DOHH2 (cell line): ENCODE data around the gene PPP6R3.

Experiments
- H3F3A ChIP-seq: fragments of 200-600 bp; sonication (generic), shearing (Covaris generic); 2 replicates; pipeline ENCODE4 v1.6.0; 2016; ENCODE audit warnings: antibody characterized with exemption, mild to moderate bottlenecking; ENCODE audit not compliant: control insufficient read depth, insufficient read depth
- H3K27ac ChIP-seq: fragments of 200-600 bp; sonication (generic); 2 replicates; pipeline ENCODE4 v1.5.1; 2014; ENCODE audit warnings: low read depth, mild to moderate bottlenecking, low read length, moderate library complexity
- H3K27me3 ChIP-seq: fragments of 200-600 bp; sonication (generic); 2 replicates; pipeline ENCODE4 v1.6.1; 2014; ENCODE audit warnings: mild to moderate bottlenecking, low read length, mixed read lengths; ENCODE audit not compliant: control insufficient read depth
- H3K36me3 ChIP-seq: fragments of 200-600 bp; sonication (generic); 2 replicates; pipeline ENCODE4 v1.6.1; 2014; ENCODE audit warnings: mild to moderate bottlenecking, low read length, moderate library complexity, mixed read lengths; ENCODE audit not compliant: control insufficient read depth
- H3K4me1 ChIP-seq: fragments of 200-600 bp; sonication (generic); 2 replicates; pipeline ENCODE4 v1.6.1; 2014; ENCODE audit warnings: mild to moderate bottlenecking, low read length, mixed read lengths; ENCODE audit not compliant: control insufficient read depth
- H3K4me2 ChIP-seq: fragments of 200-600 bp; sonication (generic); 2 replicates; pipeline ENCODE4 v1.6.0; 2014; ENCODE audit warnings: mild to moderate bottlenecking, low read length, moderate library complexity
- H3K4me3 ChIP-seq: fragments of 200-600 bp; sonication (generic); 2 replicates; pipeline ENCODE4 v1.5.1; 2014; ENCODE audit warnings: mild to moderate bottlenecking, low read length, mixed read lengths
- H3K79me2 ChIP-seq: fragments of 200-600 bp; sonication (generic); 2 replicates; pipeline ENCODE4 v1.6.1; 2014; ENCODE audit warnings: mild to moderate bottlenecking, low read length, mixed read lengths; ENCODE audit not compliant: control insufficient read depth
- H3K9me2 ChIP-seq: fragments of 200-600 bp; sonication (generic); replicated peaks from 2 replicates; pipeline ENCODE4 v1.6.1; 2014; ENCODE audit warnings: mild to moderate bottlenecking, low read length, mixed read lengths; ENCODE audit not compliant: control insufficient read depth
- H3K9me3 ChIP-seq: fragments of 200-600 bp; sonication (generic); 2 replicates; pipeline ENCODE4 v1.6.1; 2014; ENCODE audit warnings: antibody characterized with exemption, low read length, mixed read lengths; ENCODE audit not compliant: control insufficient read depth, insufficient read depth
- H4K20me1 ChIP-seq: fragments of 200-600 bp; sonication (generic); 2 replicates; pipeline ENCODE4 v1.6.0; 2014; ENCODE audit warnings: low read depth, mild to moderate bottlenecking, antibody characterized with exemption, low read length, moderate library complexity; ENCODE audit not compliant: control insufficient read depth, insufficient read depth
- EZH2phosphoT487 ChIP-seq: fragments of 200-600 bp; sonication (generic); IDR thresholded peaks from 2 replicates; pipeline ENCODE4 v1.6.1; 2017; ENCODE audit warnings: borderline replicate concordance, mild to moderate bottlenecking, antibody characterized with exemption, low read length, moderate library complexity, mixed read lengths
- TF ChIP-seq, protein P1 (sequence below): fragments of 200-600 bp; sonication (generic); IDR thresholded peaks from one replicate; pipeline ENCODE4 v1.5.1; 2014; ENCODE audit warnings: antibody characterized with exemption, mild to moderate bottlenecking, low read depth, low read length; ENCODE audit not compliant: poor library complexity, severe bottlenecking

Gene PPP6R3

GRCh38 chr11:68424101-68424632 lies 36.4 kb upstream of the PPP6R3 start:
- TF ChIP-seq, protein P1, sequence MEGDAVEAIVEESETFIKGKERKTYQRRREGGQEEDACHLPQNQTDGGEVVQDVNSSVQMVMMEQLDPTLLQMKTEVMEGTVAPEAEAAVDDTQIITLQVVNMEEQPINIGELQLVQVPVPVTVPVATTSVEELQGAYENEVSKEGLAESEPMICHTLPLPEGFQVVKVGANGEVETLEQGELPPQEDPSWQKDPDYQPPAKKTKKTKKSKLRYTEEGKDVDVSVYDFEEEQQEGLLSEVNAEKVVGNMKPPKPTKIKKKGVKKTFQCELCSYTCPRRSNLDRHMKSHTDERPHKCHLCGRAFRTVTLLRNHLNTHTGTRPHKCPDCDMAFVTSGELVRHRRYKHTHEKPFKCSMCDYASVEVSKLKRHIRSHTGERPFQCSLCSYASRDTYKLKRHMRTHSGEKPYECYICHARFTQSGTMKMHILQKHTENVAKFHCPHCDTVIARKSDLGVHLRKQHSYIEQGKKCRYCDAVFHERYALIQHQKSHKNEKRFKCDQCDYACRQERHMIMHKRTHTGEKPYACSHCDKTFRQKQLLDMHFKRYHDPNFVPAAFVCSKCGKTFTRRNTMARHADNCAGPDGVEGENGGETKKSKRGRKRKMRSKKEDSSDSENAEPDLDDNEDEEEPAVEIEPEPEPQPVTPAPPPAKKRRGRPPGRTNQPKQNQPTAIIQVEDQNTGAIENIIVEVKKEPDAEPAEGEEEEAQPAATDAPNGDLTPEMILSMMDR = no peak
- TF ChIP-seq EZH2phosphoT487 = no peak

GRCh38 chr11:68424981-68425865 lies 35.3 kb upstream of the PPP6R3 start:
- H3F3A ChIP-seq = no peaks in the 10 kb centered on the region
- TF ChIP-seq, protein P1 = no peak
- TF ChIP-seq EZH2phosphoT487 = no peak
- no peak overlapping the region for H3K4me3 ChIP-seq
- H3K27me3 ChIP-seq = no peaks in the 10 kb centered on the region
- H3K4me1 ChIP-seq = no peaks in the 10 kb centered on the region
- H3K4me2 ChIP-seq = no peak overlapping the region
- no peaks in the 10 kb centered on the region for H4K20me1 ChIP-seq
- H3K9me2 ChIP-seq = no peaks in the 10 kb centered on the region
- H3K9me3 ChIP-seq = peaks cover 6% of the 10 kb centered on the region
- no peak overlapping the region for H3K27ac ChIP-seq
- no peaks in the 10 kb centered on the region for H3K79me2 ChIP-seq
- peaks cover 7% of the 10 kb centered on the region; the same call in 1 of the 2 replicates for H3K36me3 ChIP-seq

More at GRCh38 chr11:68424101-68424632, 36.4 kb upstream of the PPP6R3 start:
- Histone ChIP-seq H3F3A (no peaks in the 10 kb centered on the region), H3K4me2 (no peak overlapping the region), H3K9me3 (no peaks in the 10 kb centered on the region), H3K36me3 (no peaks in the 10 kb centered on the region), H4K20me1 (no peaks in the 10 kb centered on the region), H3K27ac (no peak overlapping the region), H3K9me2 (no peaks in the 10 kb centered on the region), H3K4me1 (no peaks in the 10 kb centered on the region), H3K27me3 (no peaks in the 10 kb centered on the region), H3K4me3 (no peak overlapping the region), H3K79me2 (no peaks in the 10 kb centered on the region)

GRCh38 chr11:68425866-68426380 lies 34.6 kb upstream of the PPP6R3 start:
- no peaks in the 10 kb centered on the region for H3K4me1 ChIP-seq
- no peak overlapping the region for H3K4me3 ChIP-seq
- peaks cover 7% of the 10 kb centered on the region; the same call in 1 of the 2 replicates for H3K36me3 ChIP-seq
- H3K27me3 ChIP-seq = no peaks in the 10 kb centered on the region
- H3F3A ChIP-seq = no peaks in the 10 kb centered on the region
- H4K20me1 ChIP-seq = no peaks in the 10 kb centered on the region
- TF ChIP-seq, protein P1 = no peak
- no peak for TF ChIP-seq EZH2phosphoT487
- no peak overlapping the region for H3K4me2 ChIP-seq
- H3K27ac ChIP-seq = no peak overlapping the region
- H3K79me2 ChIP-seq = no peaks in the 10 kb centered on the region
- peaks cover 6% of the 10 kb centered on the region for H3K9me3 ChIP-seq
- H3K9me2 ChIP-seq = no peaks in the 10 kb centered on the region
